H1 (cell line): ENCODE results near the gene KCNK7. TPM values are rescaled to one million over a fixed set of nuclear protein-coding genes. Genes with fewer than 3 reads are reported as not detected.

ENCODE experiments used
- CTCF ChIA-PET: fragments of 300-600 bp; sonication (Branson Sonifier 250); formaldehyde crosslinking; loops from one replicate; lab custom pipeline; 2021; ENCODE audit not compliant: partially characterized antibody; lab: Charles Lee
- POLR2A ChIA-PET: fragments of 300-600 bp; sonication (Branson Sonifier 250); formaldehyde crosslinking; loops from one replicate; lab custom pipeline; 2021; ENCODE audit warnings: inconsistent platforms; ENCODE audit not compliant: partially characterized antibody; lab: Charles Lee
- DNase-seq, 2 experiments: peaks; one replicate each; pipeline versions ENCODE4 v3.0.0 to v3.0.0-alpha.2; 2010 to 2022; ENCODE audit warnings: low spot score in 2 of 2, low read depth in 1 of 2, mixed read lengths in 1 of 2
- FAIRE-seq: peaks from 2 replicates; lab custom pipeline; 2011; peaks lifted over from hg19 to GRCh38; lab: Jason Lieb, UNC
- H2AFZ ChIP-seq: 2 replicates; pipeline ENCODE4 v1.8.1; 2012; ENCODE audit warnings: low read length, inconsistent platforms
- H2AK5ac ChIP-seq: 2 replicates; pipeline ENCODE4 v1.6.1; 2013; ENCODE audit warnings: low read depth, low read length
- H2BK120ac ChIP-seq: replicated peaks from 2 replicates; pipeline ENCODE3; 2013; ENCODE audit warnings: low read depth, low read length, inconsistent platforms
- H2BK12ac ChIP-seq: 2 replicates; pipeline ENCODE4 v1.6.1; 2013; ENCODE audit warnings: low read depth, low read length
- H2BK15ac ChIP-seq: 2 replicates; pipeline ENCODE4 v1.6.1; 2013; ENCODE audit warnings: low read length
- H2BK20ac ChIP-seq: 2 replicates; pipeline ENCODE4 v1.6.1; 2013; ENCODE audit warnings: low read length
- H2BK5ac ChIP-seq: 2 replicates; pipeline ENCODE4 v1.6.1; 2013; ENCODE audit warnings: low read depth, low read length
- H3K14ac ChIP-seq: 2 replicates; pipeline ENCODE4 v1.6.1; 2013; ENCODE audit warnings: inconsistent platforms; ENCODE audit not compliant: insufficient read length
- H3K18ac ChIP-seq: 2 replicates; pipeline ENCODE4 v1.6.1; 2013; ENCODE audit warnings: low read length; ENCODE audit errors: extremely low read depth
- H3K23ac ChIP-seq: 2 replicates; pipeline ENCODE4 v1.6.1; 2013; ENCODE audit warnings: inconsistent platforms; ENCODE audit not compliant: insufficient read length
- H3K23me2 ChIP-seq: 2 replicates; pipeline ENCODE4 v1.6.1; 2013; ENCODE audit warnings: low read depth, low read length
- H3K27ac ChIP-seq: 2 replicates; pipeline ENCODE4 v1.6.1; 2011; ENCODE audit warnings: low read depth, low read length, inconsistent platforms
- H3K27me3 ChIP-seq, 4 experiments: replicated peaks in 1 of 4; 1 replicate in 1 of 4; 2 replicates in 3 of 4; pipeline versions ENCODE4 v1.6.1 to v1.8.1; 2011 to 2013; ENCODE audit warnings: low read length in 3 of 4, mild to moderate bottlenecking in 3 of 4, inconsistent platforms in 2 of 4, mixed read lengths in 2 of 4, moderate library complexity in 1 of 4; ENCODE audit not compliant: control insufficient read depth in 3 of 4, insufficient read depth in 3 of 4; ENCODE audit errors: extremely low read depth in 1 of 4
- H3K36me3 ChIP-seq, 4 experiments: 2 replicates each; pipeline versions ENCODE4 v1.6.1 to v1.8.1; 2011 to 2013; ENCODE audit warnings: mild to moderate bottlenecking in 4 of 4, low read length in 3 of 4, moderate library complexity in 2 of 4, control low read depth in 1 of 4, inconsistent platforms in 1 of 4; ENCODE audit not compliant: insufficient read depth in 4 of 4, control insufficient read depth in 2 of 4
- H3K4ac ChIP-seq: replicated peaks from 2 replicates; pipeline ENCODE3; 2013; ENCODE audit warnings: low read length, low read depth, mixed read lengths, inconsistent platforms; ENCODE audit not compliant: insufficient read length
- H3K4me1 ChIP-seq, 4 experiments: replicated peaks in 1 of 4; 1 replicate in 1 of 4; 2 replicates in 3 of 4; pipeline versions ENCODE4 v1.6.1 to v1.8.1; 2011 to 2013; ENCODE audit warnings: low read length in 3 of 4, inconsistent platforms in 2 of 4, mixed read lengths in 1 of 4; ENCODE audit not compliant: insufficient read depth in 4 of 4, control insufficient read depth in 3 of 4
- H3K4me2 ChIP-seq, 2 experiments: 2 replicates each; pipeline versions ENCODE4 v1.6.1 to v1.8.1; 2011 to 2013; ENCODE audit warnings: low read depth in 2 of 2, low read length in 2 of 2, control low read depth in 1 of 2, inconsistent platforms in 1 of 2, mild to moderate bottlenecking in 1 of 2; ENCODE audit not compliant: insufficient read depth in 1 of 2
- H3K4me3 ChIP-seq, 4 experiments: fragments of 200-600, 300-600 bp in 1 of 4; sonication (generic), shearing (Covaris generic), sonication (Bioruptor Twin) in 1 of 4; 2 replicates each; pipeline versions ENCODE4 v1.5.1 to v1.8.1; 2011 to 2016; ENCODE audit warnings: low read length in 4 of 4, low read depth in 3 of 4, control low read depth in 2 of 4, inconsistent platforms in 2 of 4, mild to moderate bottlenecking in 2 of 4, mixed read lengths in 1 of 4, moderate library complexity in 1 of 4; ENCODE audit not compliant: insufficient read depth in 2 of 4; ENCODE audit errors: extremely low read depth in 1 of 4
- H3K56ac ChIP-seq: replicated peaks from 2 replicates; pipeline ENCODE3; 2013; ENCODE audit warnings: low read depth, mild to moderate bottlenecking, mixed read lengths, low read length, inconsistent platforms; ENCODE audit not compliant: insufficient read length
- H3K79me1 ChIP-seq: 2 replicates; pipeline ENCODE4 v1.6.1; 2013; ENCODE audit warnings: low read depth, low read length, control low read depth
- H3K79me2 ChIP-seq, 2 experiments: 2 replicates each; pipeline versions ENCODE4 v1.6.1 to v1.8.1; 2012 to 2013; ENCODE audit warnings: low read length in 2 of 2, mild to moderate bottlenecking in 2 of 2, inconsistent platforms in 1 of 2; ENCODE audit not compliant: insufficient read depth in 2 of 2, control insufficient read depth in 1 of 2
- H3K9ac ChIP-seq, 4 experiments: replicated peaks in 1 of 4; 1 replicate in 1 of 4; 2 replicates in 3 of 4; pipeline versions ENCODE4 v1.6.1 to v1.8.1; 2011 to 2013; ENCODE audit warnings: low read depth in 3 of 4, low read length in 3 of 4, control low read depth in 2 of 4, mild to moderate bottlenecking in 2 of 4, moderate library complexity in 2 of 4, inconsistent platforms in 1 of 4; ENCODE audit errors: extremely low read depth in 1 of 4
- H3K9me3 ChIP-seq, 2 experiments: 2 replicates each; pipeline versions ENCODE4 v1.6.1 to v1.8.1; 2012 to 2013; ENCODE audit warnings: mild to moderate bottlenecking in 2 of 2, moderate library complexity in 2 of 2, control low read depth in 1 of 2, inconsistent platforms in 1 of 2, low read depth in 1 of 2, low read length in 1 of 2, mixed read lengths in 1 of 2; ENCODE audit not compliant: insufficient read depth in 2 of 2
- H4K20me1 ChIP-seq, 2 experiments: replicated peaks in 1 of 2; 2 replicates each; pipeline versions ENCODE3 to v1.8.1; 2011 to 2013; ENCODE audit warnings: inconsistent platforms in 2 of 2, low read length in 2 of 2, mild to moderate bottlenecking in 1 of 2; ENCODE audit not compliant: insufficient read depth in 2 of 2, control insufficient read depth in 1 of 2
- H4K5ac ChIP-seq: 2 replicates; pipeline ENCODE4 v1.6.1; 2013; ENCODE audit warnings: low read length, low read depth, mixed read lengths, inconsistent platforms; ENCODE audit not compliant: insufficient read length
- H4K8ac ChIP-seq: 2 replicates; pipeline ENCODE4 v1.8.0; 2013; ENCODE audit warnings: mild to moderate bottlenecking, moderate library complexity, low read length, inconsistent platforms; ENCODE audit not compliant: insufficient read depth; ENCODE audit errors: extremely low read depth
- H4K91ac ChIP-seq: replicated peaks from 2 replicates; pipeline ENCODE3; 2013; ENCODE audit warnings: low read length, mixed read lengths, inconsistent platforms; ENCODE audit not compliant: insufficient read length
- CBX5 ChIP-seq: fragments of 300-800, 300-1000 bp; sonication (generic); IDR thresholded peaks from 2 replicates; pipeline ENCODE4 v1.7.1; 2016; ENCODE audit warnings: antibody characterized with exemption, low read length, low read depth
- EGR1 ChIP-seq: IDR thresholded peaks from 2 replicates; pipeline ENCODE4 v1.6.1; 2011; ENCODE audit warnings: low read depth, low read length, borderline replicate concordance
- JUND ChIP-seq: IDR thresholded peaks from 2 replicates; pipeline ENCODE4 v1.6.1; 2011; ENCODE audit warnings: mild to moderate bottlenecking, improper control_type of control experiment, low read length
- KDM1A ChIP-seq: fragments of 200-600, 300-600 bp; sonication (generic); IDR thresholded peaks from 2 replicates; pipeline ENCODE4 v1.7.1; 2016; ENCODE audit warnings: mild to moderate bottlenecking, low read length, borderline replicate concordance
- KDM4A ChIP-seq: IDR thresholded peaks from one replicate; pipeline ENCODE4 v1.7.1; 2012; ENCODE audit warnings: low read depth, mild to moderate bottlenecking, moderate library complexity, low read length, inconsistent platforms; ENCODE audit not compliant: severe bottlenecking
- RBBP5 ChIP-seq: IDR thresholded peaks from 2 replicates; pipeline ENCODE4 v1.7.1; 2012; ENCODE audit warnings: low read depth, mild to moderate bottlenecking, inconsistent platforms, low read length, moderate library complexity, borderline replicate concordance
- RFX5 ChIP-seq: IDR thresholded peaks from 2 replicates; pipeline ENCODE4 v1.6.1; 2011; ENCODE audit warnings: low read depth, low read length, improper control_type of control experiment, borderline replicate concordance
- RNF2 ChIP-seq: fragments of 200-900, 300-1000 bp; sonication (generic); IDR thresholded peaks from 2 replicates; pipeline ENCODE4 v1.7.1; 2016; ENCODE audit warnings: borderline replicate concordance, low read depth, mild to moderate bottlenecking, antibody characterized with exemption, low read length; ENCODE audit not compliant: poor library complexity, severe bottlenecking; ENCODE audit errors: missing control alignments
- SAP30 ChIP-seq: fragments of 300-600 bp; sonication (generic); IDR thresholded peaks from 2 replicates; pipeline ENCODE4 v1.7.1; 2012; ENCODE audit warnings: low read length, moderate library complexity, mild to moderate bottlenecking, inconsistent platforms; ENCODE audit not compliant: insufficient read depth, insufficient replicate concordance
- SIN3A ChIP-seq, 2 experiments: IDR thresholded peaks in 1 of 2; conservative IDR thresholded peaks in 1 of 2; 2 replicates each; pipeline ENCODE4 v1.6.1; 2011 to 2012; ENCODE audit warnings: low read length in 2 of 2, improper control_type of control experiment in 1 of 2, low read depth in 1 of 2, mild to moderate bottlenecking in 1 of 2
- SIX5 ChIP-seq: IDR thresholded peaks from 2 replicates; pipeline ENCODE4 v1.6.1; 2011; ENCODE audit warnings: mild to moderate bottlenecking, low read depth, low read length
- TBP ChIP-seq: IDR thresholded peaks from 2 replicates; pipeline ENCODE4 v1.6.1; 2011; ENCODE audit warnings: low read depth, low read length, improper control_type of control experiment
- WGBS, 2 experiments: shearing (Covaris generic) in 1 of 2; methylation state at CpG; one replicate each; pipeline versions ENCODE4 v1.1.6 to v1.1.7; 2013 to 2015; ENCODE audit warnings: low lambda C conversion rate in 2 of 2, mixed read lengths in 2 of 2, inconsistent platforms in 1 of 2, low coverage in 1 of 2, missing lambda C conversion rate in 1 of 2; ENCODE audit not compliant: insufficient replicate concordance in 2 of 2, insufficient coverage in 1 of 2, insufficient read length in 1 of 2; ENCODE audit errors: extremely low coverage in 1 of 2, missing lambda C conversion rate in 1 of 2; 5-methylcytosine and 5-hydroxymethylcytosine counted together
- polyA plus RNA-seq, 7 experiments: library from polyadenylated mRNA; depleted of rRNA in 3 of 7; stranded (reverse) in 5 of 7; unstranded in 2 of 7; fragments of >200 nt in 5 of 7; fragments of 200-250 nt in 2 of 7; gene quantifications; 1 replicate in 5 of 7; 2 replicates in 1 of 7; 4 replicates in 1 of 7; pipeline versions ENCODE4 v1.2.1 to v1.2.3, GENCODE V29; 2011 to 2013; ENCODE audit warnings: missing spikeins in 2 of 7, mixed read lengths in 2 of 7
- total RNA-seq: library from RNA; stranded (reverse); fragmentation: NEBNext Ultra II Directional; extraction: Animal tissue kit (Norgen Biotek cat#: 25700); gene quantifications from 2 replicates; pipeline ENCODE4 v1.2.1, GENCODE V29; 2021

Gene KCNK7
- total and polyA plus RNA-seq, 2 of the 8 experiments (the other 6 are each of a cell fraction or from before 2014, with no cell fraction given), result 0.74 to 1.0 TPM

DNA sequence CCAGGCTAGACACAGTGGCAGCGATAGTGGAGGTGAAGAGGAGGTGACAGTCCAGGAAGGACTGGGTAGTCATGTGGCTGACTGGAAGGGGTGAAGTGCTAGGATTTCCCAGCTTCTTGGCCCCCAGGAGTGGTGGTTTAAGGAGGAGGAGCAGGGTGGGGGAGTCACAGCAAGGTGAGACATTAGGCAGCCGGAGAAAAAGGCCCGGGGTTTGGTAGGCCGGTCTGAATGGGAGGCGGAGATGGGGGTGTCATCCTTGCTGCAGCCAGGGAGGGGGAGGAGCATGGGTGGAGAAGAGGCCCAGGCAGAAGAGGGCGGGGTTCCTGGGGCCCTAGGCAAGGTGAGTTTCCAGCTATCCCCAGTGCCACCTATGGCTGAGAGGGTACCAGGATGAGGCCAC lies 48.4 kb upstream of the KCNK7 start:
- H3K4me3 ChIP-seq, result no peak overlapping the region
- peaks cover 0 to 8% (median 2%) of the 10 kb centered on the region in 4 experiments; a peak in 3 of 7 replicates for H3K27me3 ChIP-seq
- ChIA-PET POLR2A (interaction anchor here (0.7 to 7.5 kb wide), 9 partner anchors 9 to 522 kb away, joined by 3 to 58 read pairs (median 5); partner anchors contain the start of genes FAU, MRPL49 and RELA), CTCF (interaction anchor here (1.1 to 1.9 kb wide), 3 partner anchors 11 to 76 kb away, joined by 3 to 4 read pairs (median 4); no protein-coding TSS in a partner anchor)
- H3K4me2 ChIP-seq, result peak overlapping the region; percentile 33 to 77
- peaks cover 11% of the 10 kb centered on the region; the same call in 1 of the 2 replicates for H3K23me2 ChIP-seq
- no peak overlapping the region for H3K14ac ChIP-seq
- H3K79me2 ChIP-seq, result no peaks in the 10 kb centered on the region
- no peak overlapping the region for H3K4ac ChIP-seq
- H3K56ac ChIP-seq, result no peak overlapping the region
- H4K91ac ChIP-seq, result no peak overlapping the region
- no peak overlapping the region for H3K23ac ChIP-seq
- peak overlapping the region; percentile 55; the same call in 1 of the 2 replicates for H2BK20ac ChIP-seq
- H3K4me1 ChIP-seq, result peaks cover 0 to 21% (median 14%) of the 10 kb centered on the region in 4 experiments; a peak in 6 of 7 replicates
- H2AFZ ChIP-seq, result no peak overlapping the region
- H3K9me3 ChIP-seq, result no peaks in the 10 kb centered on the region
- no peak overlapping the region; the same call in 1 of the 2 replicates for H2BK12ac ChIP-seq
- H3K18ac ChIP-seq, result no peak overlapping the region; the same call in 1 of the 2 replicates
- no peak overlapping the region for H4K8ac ChIP-seq
- FAIRE-seq (no peak), DNase-seq (no peak)
- H3K9ac ChIP-seq, result no peak overlapping the region
- H2BK15ac ChIP-seq, result 0 out of 2 replicates have a peak overlapping the region, but pooled peaks have one; percentile 18
- no peak overlapping the region for H4K5ac ChIP-seq
- H3K27ac ChIP-seq, result no peak overlapping the region
- peaks cover 0 to 11% of the 10 kb centered on the region in 2 experiments for H4K20me1 ChIP-seq
- no peaks in the 10 kb centered on the region; the same call in 1 of the 2 replicates for H3K79me1 ChIP-seq
- no peaks in the 10 kb centered on the region; a peak in 1 of 8 replicates for H3K36me3 ChIP-seq
- no peak overlapping the region; the same call in 1 of the 2 replicates for H2BK5ac ChIP-seq
- peak overlapping the region; percentile 77; the same call in 1 of the 2 replicates for H2AK5ac ChIP-seq
- WGBS, 2 experiments, result 54% methylated on average over 6 of the region's 6 CpGs; no CpG with 5 or more reads in 1 of the 2 experiments
- no peak overlapping the region for H2BK120ac ChIP-seq
- TF ChIP-seq CBX5 (no peak), JUND (no peak), SAP30 (no peak), EGR1 (no peak), TBP (no peak), SIN3A (conservative IDR thresholded peaks at IDR 0.05 in 1 of 2, IDR thresholded peaks at IDR 0.05 in 1 of 2; ENCODE audit: low read depth in 1 of 2, low read length in 2 of 2) (no peak), KDM1A (no peak), RFX5 (no peak), RBBP5 (no peak), KDM4A (no peak), RNF2 (no peak), SIX5 (no peak)
